ENCODE data around the gene ANKRD40. TPM values are rescaled to one million over a fixed set of nuclear protein-coding genes. Genes with fewer than 3 reads are reported as not detected.
"Not testable (repeated sequence)": the region's sequence is repeated elsewhere in the genome, so short reads cannot be mapped to it uniquely, and the experiment has no call there.

Gene ANKRD40
- total RNA-seq, 1 donor from 2014 or later: 21.6 TPM

DNA sequence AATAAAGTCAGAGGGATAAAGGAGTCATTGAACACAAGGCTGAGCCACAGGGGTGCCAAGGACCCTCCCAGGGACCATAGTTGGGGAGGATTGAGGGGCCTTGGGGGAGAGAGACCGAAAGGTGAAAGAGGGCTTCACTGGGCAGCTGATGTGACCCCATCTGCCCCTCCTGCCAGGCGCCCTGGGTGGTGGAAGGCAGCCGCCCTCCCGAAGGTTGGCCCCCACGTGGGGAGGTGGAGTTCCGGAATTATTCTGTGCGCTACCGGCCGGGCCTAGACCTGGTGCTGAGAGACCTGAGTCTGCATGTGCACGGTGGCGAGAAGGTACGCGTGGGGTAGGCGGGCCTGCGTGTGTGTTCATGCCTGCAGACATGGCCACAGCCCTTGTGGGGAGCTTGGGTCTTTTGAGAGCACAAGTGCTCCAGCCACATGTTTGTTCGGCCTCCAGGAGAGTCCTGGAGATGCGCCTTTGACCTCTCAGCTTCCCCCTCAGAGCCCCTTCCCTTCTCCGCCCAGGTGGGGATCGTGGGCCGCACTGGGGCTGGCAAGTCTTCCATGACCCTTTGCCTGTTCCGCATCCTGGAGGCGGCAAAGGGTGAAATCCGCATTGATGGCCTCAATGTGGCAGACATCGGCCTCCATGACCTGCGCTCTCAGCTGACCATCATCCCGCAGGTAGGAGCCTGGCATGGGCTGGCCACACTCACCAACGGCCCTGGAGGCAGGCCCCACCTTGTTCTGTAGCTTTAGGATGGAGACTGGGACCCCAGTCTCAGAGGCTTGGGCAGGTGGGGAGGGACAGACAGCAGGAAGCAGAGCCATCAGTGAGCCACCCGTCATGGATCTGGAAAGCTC lies 24.1 kb downstream of the ANKRD40 start:
- TF ChIP-seq POLR2A (IDR thresholded peaks at IDR 0.05) (no peak), POLR2AphosphoS5 (IDR thresholded peaks at IDR 0.05; ENCODE audit: insufficient read depth in 1 of 2, low read depth in 1 of 2) (no peak)
- TF ChIP-seq, protein P1, sequence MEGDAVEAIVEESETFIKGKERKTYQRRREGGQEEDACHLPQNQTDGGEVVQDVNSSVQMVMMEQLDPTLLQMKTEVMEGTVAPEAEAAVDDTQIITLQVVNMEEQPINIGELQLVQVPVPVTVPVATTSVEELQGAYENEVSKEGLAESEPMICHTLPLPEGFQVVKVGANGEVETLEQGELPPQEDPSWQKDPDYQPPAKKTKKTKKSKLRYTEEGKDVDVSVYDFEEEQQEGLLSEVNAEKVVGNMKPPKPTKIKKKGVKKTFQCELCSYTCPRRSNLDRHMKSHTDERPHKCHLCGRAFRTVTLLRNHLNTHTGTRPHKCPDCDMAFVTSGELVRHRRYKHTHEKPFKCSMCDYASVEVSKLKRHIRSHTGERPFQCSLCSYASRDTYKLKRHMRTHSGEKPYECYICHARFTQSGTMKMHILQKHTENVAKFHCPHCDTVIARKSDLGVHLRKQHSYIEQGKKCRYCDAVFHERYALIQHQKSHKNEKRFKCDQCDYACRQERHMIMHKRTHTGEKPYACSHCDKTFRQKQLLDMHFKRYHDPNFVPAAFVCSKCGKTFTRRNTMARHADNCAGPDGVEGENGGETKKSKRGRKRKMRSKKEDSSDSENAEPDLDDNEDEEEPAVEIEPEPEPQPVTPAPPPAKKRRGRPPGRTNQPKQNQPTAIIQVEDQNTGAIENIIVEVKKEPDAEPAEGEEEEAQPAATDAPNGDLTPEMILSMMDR (IDR thresholded peaks at IDR 0.05): no peak
- H3K27me3 ChIP-seq: no peaks in the 10 kb centered on the region
- H3K4me3 ChIP-seq: no peak overlapping the region
- H3K4me1 ChIP-seq: peaks cover 29% of the 10 kb centered on the region
- H3K9me3 ChIP-seq: no peaks in the 10 kb centered on the region
- no peaks in the 10 kb centered on the region for H3K36me3 ChIP-seq
- H3K27ac ChIP-seq: no peak overlapping the region
- intact Hi-C loops (cut with DNase I): loop anchor here (2.0 kb wide), 1 partner anchor 57 kb away; no protein-coding TSS in a partner anchor
- DNase-seq (ENCODE audit: extremely low spot score in 2 of 2): no peak

DNA sequence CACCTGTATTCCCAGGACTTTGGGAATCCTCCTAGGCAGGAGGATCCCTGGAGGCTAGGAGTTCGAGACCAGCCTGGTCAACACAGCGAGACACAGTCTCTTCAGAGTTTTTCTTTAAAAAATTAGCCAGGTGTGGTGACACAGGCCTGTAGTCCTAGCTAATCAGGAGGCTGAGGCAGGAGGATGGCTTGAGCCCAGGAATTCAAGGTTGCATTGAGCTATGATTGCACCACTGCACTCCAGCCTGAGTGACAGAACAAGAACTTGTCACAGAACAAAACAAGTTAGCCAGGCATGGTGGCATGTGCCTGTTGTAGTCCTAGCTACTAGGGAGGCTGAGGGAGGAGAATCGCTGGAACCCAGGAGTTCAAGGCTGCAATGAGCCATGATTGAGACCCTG lies 24.8 kb downstream of the ANKRD40 start:
- no peak overlapping the region for H3K4me3 ChIP-seq
- intact Hi-C loops (cut with DNase I): loop anchor here (2.0 kb wide), 1 partner anchor 58 kb away; no protein-coding TSS in a partner anchor

DNA sequence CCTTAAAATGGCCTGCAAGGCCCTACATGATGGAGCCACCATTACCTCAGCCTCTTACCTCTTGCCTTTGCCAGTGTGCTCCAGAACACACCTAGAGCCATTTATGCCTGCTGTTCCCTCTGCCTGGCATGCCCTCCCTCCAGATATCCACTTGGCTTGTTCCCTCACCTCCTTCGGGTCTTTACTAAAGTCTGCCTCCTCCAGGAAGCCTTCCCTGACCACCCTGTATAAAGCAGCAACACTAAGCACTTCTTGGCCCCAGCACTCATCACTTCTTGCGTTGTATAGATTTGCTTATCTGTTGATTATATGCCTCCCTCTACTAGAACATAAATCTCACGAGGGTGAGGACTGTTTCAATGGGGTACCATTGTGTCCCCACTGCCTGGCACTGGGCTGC lies 25.3 kb downstream of the ANKRD40 start:
- intact Hi-C loops (cut with DNase I): loop anchor here (2.0 kb wide), 1 partner anchor 58 kb away; no protein-coding TSS in a partner anchor
- TF ChIP-seq POLR2AphosphoS5 (IDR thresholded peaks at IDR 0.05; ENCODE audit: insufficient read depth in 1 of 2, low read depth in 1 of 2) (no peak), POLR2A (IDR thresholded peaks at IDR 0.05) (no peak)
- TF ChIP-seq, protein P1 (IDR thresholded peaks at IDR 0.05): no peak

More for the DNA sequence above, 24.8 kb downstream of the ANKRD40 start:
- H3K4me1 ChIP-seq: peaks cover 29% of the 10 kb centered on the region
- no peaks in the 10 kb centered on the region for H3K36me3 ChIP-seq
- DNase-seq (ENCODE audit: extremely low spot score in 2 of 2): no peak
- no peaks in the 10 kb centered on the region for H3K9me3 ChIP-seq
- no peak overlapping the region for H3K27ac ChIP-seq
- no peak for TF ChIP-seq POLR2AphosphoS5 (IDR thresholded peaks at IDR 0.05; ENCODE audit: insufficient read depth in 1 of 2, low read depth in 1 of 2)
- TF ChIP-seq, protein P1 (IDR thresholded peaks at IDR 0.05): no peak
- TF ChIP-seq POLR2A (IDR thresholded peaks at IDR 0.05): no peak
- no peaks in the 10 kb centered on the region for H3K27me3 ChIP-seq

DNA sequence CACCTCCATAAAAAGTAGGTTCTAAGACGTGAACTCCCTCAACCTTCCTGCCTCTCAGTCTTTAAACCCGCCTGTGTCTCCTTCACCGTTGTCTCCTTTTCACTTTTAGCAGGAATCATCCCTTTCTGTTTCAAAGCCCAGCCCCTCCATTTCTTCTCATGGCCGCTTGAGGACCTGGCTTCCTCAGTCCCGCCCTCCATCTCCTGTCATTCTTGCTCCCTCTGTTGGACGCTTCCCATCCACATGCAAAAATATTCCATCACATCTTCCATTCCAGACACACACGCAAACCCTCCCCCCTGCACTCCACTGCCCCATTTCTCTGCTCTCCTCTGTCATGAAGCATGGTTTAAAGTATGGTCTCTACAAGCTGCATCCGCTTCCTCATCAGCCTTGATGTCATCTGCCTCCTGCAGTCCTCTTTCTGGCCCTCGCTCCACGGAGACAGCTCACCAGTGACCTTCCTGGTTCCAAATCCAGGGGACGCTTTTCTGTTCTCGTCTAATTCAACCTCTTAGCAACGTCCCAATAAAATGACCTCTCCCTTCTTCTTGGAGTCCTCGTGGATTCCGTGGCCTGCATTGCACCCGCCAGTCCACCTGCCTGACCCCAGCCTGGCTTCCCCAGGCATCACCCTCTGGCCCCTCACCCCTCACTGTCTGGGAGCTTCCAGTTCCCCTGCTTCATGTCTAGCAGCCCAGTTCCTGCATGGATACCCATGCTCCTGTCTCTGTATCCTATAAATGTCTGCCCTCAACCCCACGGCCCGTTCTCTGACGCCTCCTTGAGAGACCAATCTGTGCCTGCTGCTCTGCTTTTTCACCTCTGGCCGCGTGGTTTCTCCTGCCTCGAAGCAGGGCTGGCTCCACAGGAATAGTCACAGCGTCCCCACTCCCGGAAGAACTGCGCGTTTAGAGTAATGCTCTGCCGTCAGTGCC lies 26.2 kb downstream of the ANKRD40 start:
- no peak for DNase-seq (ENCODE audit: extremely low spot score in 2 of 2)
- Histone ChIP-seq H3K9me3 (no peaks in the 10 kb centered on the region), H3K27ac (peak overlapping the region; percentile 44), H3K4me1 (peaks cover 19% of the 10 kb centered on the region), H3K4me3 (no peak overlapping the region), H3K27me3 (no peaks in the 10 kb centered on the region), H3K36me3 (no peaks in the 10 kb centered on the region)
- intact Hi-C loops (cut with DNase I): loop anchor here (2.0 kb wide), 1 partner anchor 59 kb away; no protein-coding TSS in a partner anchor
- TF ChIP-seq, protein P1 (IDR thresholded peaks at IDR 0.05): peak; percentile 31 to 63 (median 31)
- no peak for TF ChIP-seq POLR2AphosphoS5 (IDR thresholded peaks at IDR 0.05; ENCODE audit: insufficient read depth in 1 of 2, low read depth in 1 of 2)

More for the DNA sequence above, 25.3 kb downstream of the ANKRD40 start:
- Histone ChIP-seq H3K9me3 (no peaks in the 10 kb centered on the region), H3K4me1 (peaks cover 26% of the 10 kb centered on the region), H3K4me3 (no peak overlapping the region), H3K27me3 (no peaks in the 10 kb centered on the region), H3K36me3 (no peaks in the 10 kb centered on the region), H3K27ac (no peak overlapping the region)
- DNase-seq (ENCODE audit: extremely low spot score in 2 of 2): no peak

DNA sequence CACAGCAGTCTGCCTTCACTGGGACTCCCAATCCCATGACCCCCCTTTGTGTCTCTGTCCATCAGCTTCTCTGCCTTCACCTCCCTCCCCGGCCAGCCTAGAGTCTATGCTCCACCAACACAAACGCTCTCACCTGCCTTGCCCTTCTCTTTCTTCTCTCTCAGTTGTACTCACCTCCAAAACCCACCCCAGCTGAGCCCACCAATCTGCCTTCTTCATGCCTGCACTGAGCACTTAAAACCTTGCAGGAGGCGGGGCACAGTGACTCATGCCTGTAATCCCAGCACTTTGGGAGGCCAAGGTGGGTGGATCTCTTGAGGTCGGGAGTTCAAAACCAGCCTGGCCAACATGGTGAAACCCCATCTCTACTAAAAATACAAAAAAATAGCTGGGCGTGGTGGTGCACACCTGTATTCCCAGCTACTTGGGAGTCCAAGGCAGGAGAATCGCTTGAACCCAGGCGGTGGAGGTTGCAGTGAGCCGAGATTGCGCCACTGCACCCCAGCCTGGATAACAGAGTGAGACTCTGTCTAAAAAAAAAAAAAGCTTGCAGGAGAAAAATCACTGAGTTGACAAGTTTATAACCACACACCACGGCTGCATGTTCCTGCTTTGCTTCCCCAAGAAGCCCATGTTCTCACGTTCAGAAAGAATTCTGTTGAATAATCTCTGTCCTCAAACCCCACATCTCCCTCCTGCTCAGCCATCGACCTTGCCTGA lies 27.0 kb downstream of the ANKRD40 start:
- intact Hi-C loops (cut with DNase I); DNase-seq (ENCODE audit: extremely low spot score in 2 of 2): not testable (repeated sequence)

More for the DNA sequence above, 27.0 kb downstream of the ANKRD40 start:
- H3K27me3 ChIP-seq, H3K36me3 ChIP-seq, H3K9me3 ChIP-seq, H3K4me3 ChIP-seq: not testable (repeated sequence)
- Histone ChIP-seq H3K27ac (peak overlapping the region; percentile 44), H3K4me1 (peaks cover 12% of the 10 kb centered on the region)
